ENCODE results near the gene GGTA1. TPM values are rescaled to one million over a fixed set of nuclear protein-coding genes. Genes with fewer than 3 reads are reported as not detected.

The GGTA1 gene
- total RNA-seq, 4 donors from 2014 or later = 1.9 to 37.8 (median 3.5) TPM; not detected in 1

Other genes with a start within 250 kb of the GGTA1 start
- 100 to 1,000 TPM; 628 to 986 (median 782) TPM for gene GSN, start 231.7 kb downstream of the GGTA1 start, total RNA-seq
- gene STOM, start 129.6 kb downstream of the GGTA1 start, total RNA-seq = 100 to 1,000 TPM in 2 of 4 donors, 10 to 100 TPM in 2; 78.2 to 195 (median 111) TPM
- 100 to 1,000 TPM in 1 of 4 donors, 10 to 100 TPM in 3; 84.2 to 159 (median 90.7) TPM for gene DAB2IP, start 151.8 kb upstream of the GGTA1 start, total RNA-seq

All from transverse colon (tissue), 4 donors.